ENCODE measurements around the gene ABCC4. TPM values are rescaled to one million over a fixed set of nuclear protein-coding genes. Genes with fewer than 3 reads are reported as not detected.

ABCC4 gene
- total RNA-seq, 1 donor from 2014 or later, result 4.0 TPM

DNA sequence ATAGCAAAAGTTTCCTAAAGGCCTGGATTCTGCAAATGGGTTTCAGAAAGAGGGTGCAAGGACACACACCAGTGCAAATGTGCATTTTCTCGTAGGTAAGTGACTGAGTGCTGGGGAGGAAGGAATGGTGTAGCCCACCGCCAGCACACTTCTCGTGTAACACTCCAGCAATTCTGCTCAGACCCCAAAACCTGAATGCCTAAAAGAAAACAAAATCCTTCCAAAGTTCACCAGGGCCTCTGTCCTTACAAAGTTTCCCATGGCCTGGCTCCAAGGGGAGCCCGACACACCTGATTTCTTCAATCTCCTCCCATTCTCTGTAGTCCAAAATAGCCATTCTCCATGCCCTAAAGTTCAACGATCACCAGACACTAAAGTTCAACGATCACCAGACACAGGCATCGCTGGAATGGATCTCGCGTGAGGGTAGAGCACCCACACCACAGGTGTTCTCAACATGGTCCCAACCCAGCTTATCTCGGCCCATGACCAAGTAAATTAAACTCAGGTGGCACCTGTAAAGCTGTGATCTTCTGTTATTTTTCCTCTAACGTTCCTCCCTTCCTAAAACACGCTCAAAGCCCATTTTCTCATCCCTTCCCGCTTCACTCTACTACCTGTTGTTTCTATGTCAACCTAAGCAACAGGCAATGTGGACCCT, 46.0 kb downstream of the ABCC4 start:
- H3K4me3 Mint-ChIP-seq (ENCODE audit: unreplicated experiment), result no peak overlapping the region
- DNase-seq (ENCODE audit: extremely low spot score, unreplicated experiment), result no peak
- H3K36me3 Mint-ChIP-seq (ENCODE audit: unreplicated experiment), result peaks cover 4% of the 10 kb centered on the region
- H3K27me3 Mint-ChIP-seq (ENCODE audit: unreplicated experiment), result no peaks in the 10 kb centered on the region
- no peak overlapping the region for H3K27ac Mint-ChIP-seq (ENCODE audit: unreplicated experiment)
- peaks cover 6% of the 10 kb centered on the region for H3K4me1 Mint-ChIP-seq (ENCODE audit: unreplicated experiment)
- TF ChIP-seq CTCF (IDR thresholded peaks at IDR 0.05), result no peak
- no peaks in the 10 kb centered on the region for H3K9me3 Mint-ChIP-seq (ENCODE audit: unreplicated experiment)

DNA sequence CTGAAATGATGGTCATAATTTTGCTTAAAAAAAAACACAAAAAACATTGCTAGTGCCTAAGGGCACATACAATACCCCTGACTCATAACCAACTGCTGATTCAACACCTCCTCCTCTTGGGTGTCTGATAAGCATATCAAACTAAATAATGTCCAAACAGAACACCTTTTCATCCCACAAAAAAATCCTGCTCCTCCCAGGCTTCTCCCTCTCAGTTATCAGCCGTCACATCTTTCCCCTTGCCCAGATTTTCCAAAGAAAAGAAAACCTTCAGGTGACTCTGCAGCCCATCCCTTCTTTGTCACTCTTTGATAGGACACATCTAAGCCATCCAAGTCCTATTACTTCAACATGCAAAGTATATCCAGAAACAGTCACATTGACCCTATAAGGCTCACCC, 46.9 kb downstream of the ABCC4 start:
- Mint-ChIP-seq H3K27me3 (ENCODE audit: unreplicated experiment) (no peaks in the 10 kb centered on the region), H3K4me1 (ENCODE audit: unreplicated experiment) (peaks cover 6% of the 10 kb centered on the region), H3K36me3 (ENCODE audit: unreplicated experiment) (peaks cover 4% of the 10 kb centered on the region), H3K9me3 (ENCODE audit: unreplicated experiment) (no peaks in the 10 kb centered on the region), H3K27ac (ENCODE audit: unreplicated experiment) (no peak overlapping the region), H3K4me3 (ENCODE audit: unreplicated experiment) (no peak overlapping the region)
- DNase-seq (ENCODE audit: extremely low spot score, unreplicated experiment), result no peak
- TF ChIP-seq CTCF (IDR thresholded peaks at IDR 0.05), result no peak

- DNase-seq (ENCODE audit: extremely low spot score, unreplicated experiment), result no peak
- no peaks in the 10 kb centered on the region for H3K36me3 Mint-ChIP-seq (ENCODE audit: unreplicated experiment)
- no peaks in the 10 kb centered on the region for H3K27me3 Mint-ChIP-seq (ENCODE audit: unreplicated experiment)
- no peak overlapping the region for H3K27ac Mint-ChIP-seq (ENCODE audit: unreplicated experiment)
- H3K4me3 Mint-ChIP-seq (ENCODE audit: unreplicated experiment), result no peak overlapping the region
- TF ChIP-seq CTCF (IDR thresholded peaks at IDR 0.05), result no peak
- no peaks in the 10 kb centered on the region for H3K9me3 Mint-ChIP-seq (ENCODE audit: unreplicated experiment)
- H3K4me1 Mint-ChIP-seq (ENCODE audit: unreplicated experiment), result peaks cover 6% of the 10 kb centered on the region
Measured at GRCh38 chr13:95253033-95253432, 48.2 kb downstream of the ABCC4 start.

GRCh38 chr13:95251641-95252040, 49.6 kb downstream of the ABCC4 start:
- Mint-ChIP-seq H3K27me3 (ENCODE audit: unreplicated experiment) (no peaks in the 10 kb centered on the region), H3K27ac (ENCODE audit: unreplicated experiment) (no peak overlapping the region), H3K9me3 (ENCODE audit: unreplicated experiment) (no peaks in the 10 kb centered on the region), H3K4me3 (ENCODE audit: unreplicated experiment) (no peak overlapping the region), H3K36me3 (ENCODE audit: unreplicated experiment) (peaks cover 2% of the 10 kb centered on the region), H3K4me1 (ENCODE audit: unreplicated experiment) (peaks cover 6% of the 10 kb centered on the region)
- no peak for TF ChIP-seq CTCF (IDR thresholded peaks at IDR 0.05)
- DNase-seq (ENCODE audit: extremely low spot score, unreplicated experiment), result no peak

- Mint-ChIP-seq H3K4me3 (ENCODE audit: unreplicated experiment) (no peak overlapping the region), H3K36me3 (ENCODE audit: unreplicated experiment) (peaks cover 4% of the 10 kb centered on the region), H3K9me3 (ENCODE audit: unreplicated experiment) (no peaks in the 10 kb centered on the region), H3K27me3 (ENCODE audit: unreplicated experiment) (no peaks in the 10 kb centered on the region), H3K27ac (ENCODE audit: unreplicated experiment) (no peak overlapping the region), H3K4me1 (ENCODE audit: unreplicated experiment) (peaks cover 6% of the 10 kb centered on the region)
- DNase-seq (ENCODE audit: extremely low spot score, unreplicated experiment), result no peak
- TF ChIP-seq CTCF (IDR thresholded peaks at IDR 0.05), result no peak
Measured at GRCh38 chr13:95250961-95251360, 50.3 kb downstream of the ABCC4 start.

All from osteocyte (in vitro differentiated cells).